GM12892 (cell line): ENCODE results near the gene SLC45A1.

Experiments
- POLR2A ChIP-seq: IDR thresholded peaks from 2 replicates; pipeline ENCODE4 v1.6.1; 2011; ENCODE audit warnings: low read depth, low read length, control low read depth
- POLR2AphosphoS5 ChIP-seq: IDR thresholded peaks from 2 replicates; pipeline ENCODE4 v1.6.1; 2011; ENCODE audit warnings: low read depth, low read length, control low read depth
- TAF1 ChIP-seq: IDR thresholded peaks from 2 replicates; pipeline ENCODE4 v1.6.1; 2011; ENCODE audit warnings: low read depth, mild to moderate bottlenecking, control low read depth, low read length, borderline replicate concordance

DNA sequence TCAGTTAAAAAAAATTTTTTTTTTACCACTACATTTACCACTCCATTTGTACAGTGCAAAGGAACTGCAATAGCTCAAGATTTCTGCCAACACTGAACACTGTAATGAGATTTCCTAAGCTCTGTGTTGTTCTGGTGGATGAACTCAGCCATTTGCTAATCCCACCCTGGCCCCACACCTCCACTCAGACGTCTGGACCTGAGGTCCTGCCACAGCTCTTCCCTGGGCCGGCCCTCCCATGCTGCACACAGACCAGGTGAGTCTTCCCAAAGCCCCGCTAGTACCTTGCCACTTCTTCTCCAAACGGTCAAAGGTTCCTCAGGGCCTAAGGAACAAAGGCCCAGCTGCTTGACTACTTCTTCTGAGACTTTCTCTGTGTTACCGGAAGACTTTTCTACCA is 56.4 kb downstream of the SLC45A1 start:
- TF ChIP-seq POLR2A: no peak
- no peak for TF ChIP-seq POLR2AphosphoS5
- TF ChIP-seq TAF1: no peak
